ENCODE data around the gene NSL1.

The NSL1 gene

GRCh38 chr1:212701910-212702309, 89.7 kb downstream of the NSL1 start:
- no peak for DNase-seq

DNA sequence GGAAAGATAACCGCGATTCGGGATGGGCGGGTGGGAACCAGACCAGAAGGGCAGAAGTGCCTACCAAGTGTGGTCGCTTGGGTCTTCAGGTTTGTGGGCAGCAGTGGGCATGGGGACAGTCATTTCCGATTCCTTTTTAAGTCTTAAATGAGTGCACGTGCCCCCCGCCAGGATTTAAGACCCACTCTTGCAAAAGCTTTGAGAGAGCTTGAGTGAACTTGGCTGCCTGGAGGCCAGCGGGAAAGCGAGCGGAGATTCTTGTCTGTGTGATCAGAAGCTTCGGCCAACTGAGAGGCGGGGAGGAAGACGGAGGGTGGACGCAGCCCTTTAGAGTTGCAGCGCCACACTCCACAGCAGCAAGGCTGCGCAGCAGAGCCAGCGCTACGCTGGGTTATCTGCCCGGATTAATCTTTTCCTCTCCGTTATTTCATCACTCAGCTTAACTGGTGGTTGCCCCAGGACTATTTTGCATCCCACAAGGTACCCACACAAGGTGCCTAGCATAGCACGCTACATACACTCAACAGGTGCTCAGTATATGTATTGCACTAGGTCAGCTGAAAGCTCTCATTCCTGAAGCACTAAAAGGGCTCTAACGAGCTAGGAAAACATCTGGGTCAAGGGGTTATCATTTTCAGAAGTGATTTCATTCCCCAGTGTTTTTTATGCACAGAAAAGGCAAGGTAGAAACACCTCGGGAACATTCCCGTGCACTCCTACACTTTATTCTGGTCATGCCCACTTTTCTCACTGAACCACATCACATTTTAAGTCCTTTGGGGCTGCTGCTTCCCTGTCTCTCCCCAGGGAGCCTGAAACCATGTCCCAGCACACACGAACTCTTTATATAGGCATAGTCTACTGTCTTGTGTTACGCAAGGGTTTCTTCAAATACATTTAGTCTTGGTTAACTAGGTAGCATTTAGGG, 90.4 kb downstream of the NSL1 start:
- DNase-seq = no peak

DNA sequence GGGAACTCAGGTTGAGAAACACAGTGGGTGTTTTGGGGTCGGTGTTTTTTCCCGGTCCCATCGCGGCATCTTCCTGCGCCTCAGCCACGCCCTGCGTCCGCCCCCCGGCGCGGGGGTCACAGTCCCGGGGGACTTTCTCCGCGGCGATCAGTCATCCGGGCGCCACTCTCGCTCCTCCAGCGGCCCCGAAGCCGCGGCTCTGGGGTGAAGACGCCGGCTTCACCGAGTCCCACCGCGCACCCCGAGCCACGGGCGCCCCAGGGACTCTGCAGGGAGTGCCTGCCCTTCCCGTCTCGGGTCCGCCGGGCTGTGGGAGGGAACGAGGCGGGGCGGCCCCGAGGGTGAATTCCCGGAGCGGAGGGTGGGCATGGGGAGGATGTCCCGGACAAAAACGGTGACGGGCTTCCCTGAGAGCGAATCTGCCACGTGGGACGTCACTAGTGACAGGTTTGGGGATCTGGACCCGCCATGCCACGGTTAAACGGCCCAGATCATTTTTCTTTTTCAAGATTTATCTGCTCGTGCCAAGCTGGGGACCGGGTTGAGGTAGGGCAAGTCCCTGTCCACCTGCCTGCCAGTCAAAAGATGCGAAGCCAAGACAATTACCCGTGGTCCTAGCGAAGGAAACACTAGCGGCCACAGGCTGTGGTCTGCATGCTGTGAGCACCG, 91.2 kb downstream of the NSL1 start:
- DNase-seq = no peak

DNA sequence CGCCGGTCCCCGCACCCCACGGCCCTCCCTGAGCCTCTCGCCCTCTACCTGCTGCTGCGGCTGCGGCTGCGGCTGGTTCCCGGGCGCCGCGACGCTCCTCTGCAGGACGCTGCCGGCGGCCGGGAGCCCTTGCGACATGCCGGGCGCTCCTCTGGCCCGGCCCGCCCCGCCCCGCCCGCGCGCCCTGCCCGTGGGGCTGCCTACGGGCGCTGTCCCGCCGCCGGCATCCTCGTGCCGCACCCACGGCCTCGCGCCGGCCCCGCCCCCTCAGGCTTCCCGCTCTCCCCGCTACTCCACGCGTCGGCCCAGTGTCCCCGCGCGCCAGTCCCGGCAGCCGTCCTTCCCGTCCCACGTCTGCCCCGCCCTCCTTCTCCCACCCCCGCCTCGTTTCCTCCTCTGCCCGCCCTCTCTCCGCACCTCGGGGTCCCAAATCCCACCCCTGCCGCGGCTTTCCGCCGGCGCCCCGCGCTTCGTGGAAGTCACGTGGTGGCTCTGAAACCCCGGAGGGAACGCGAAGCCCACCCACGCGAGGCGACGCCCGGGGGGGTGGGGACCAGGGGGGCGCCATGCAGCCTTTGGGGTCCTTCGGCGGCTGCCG, 91.9 kb downstream of the NSL1 start, which contains the start of gene BATF3:
BATF3 (minus strand) TSS at position 216 of the 598 bp plus-strand sequence; CDS start at position 138, 78 bp downstream.
- no peak for DNase-seq

DNA sequence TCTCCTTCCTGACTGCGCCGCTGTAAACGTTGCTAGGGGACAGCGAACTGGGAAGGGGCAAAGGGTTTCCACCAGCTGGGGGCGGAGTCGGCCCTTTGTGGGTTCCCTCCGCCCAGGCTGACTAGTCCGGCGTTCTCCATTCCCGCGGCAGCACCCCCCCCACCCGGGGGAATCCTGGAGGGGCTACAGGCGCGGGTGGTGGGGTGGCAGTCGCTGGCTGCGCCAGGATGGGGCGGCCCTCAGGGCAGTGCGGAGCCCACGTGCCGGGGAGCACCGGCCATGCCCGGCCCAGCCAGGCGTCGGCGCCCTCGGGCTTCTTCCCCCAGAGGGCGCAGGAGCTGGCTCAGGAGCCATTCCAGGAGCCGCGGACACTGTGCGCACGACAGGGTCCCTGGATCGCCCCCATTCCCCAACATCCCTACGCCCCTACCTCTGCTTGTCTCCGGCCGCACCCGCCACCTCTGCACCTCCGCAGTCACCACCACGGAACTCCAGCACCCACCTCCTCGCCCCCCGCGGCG, 92.4 kb downstream of the NSL1 start:
- DNase-seq = no peak

GRCh38 chr1:212698467-212699103, 93.0 kb downstream of the NSL1 start:
- no peak for DNase-seq

- no peak for DNase-seq
Measured at GRCh38 chr1:212696721-212697331, 94.8 kb downstream of the NSL1 start.

DNA sequence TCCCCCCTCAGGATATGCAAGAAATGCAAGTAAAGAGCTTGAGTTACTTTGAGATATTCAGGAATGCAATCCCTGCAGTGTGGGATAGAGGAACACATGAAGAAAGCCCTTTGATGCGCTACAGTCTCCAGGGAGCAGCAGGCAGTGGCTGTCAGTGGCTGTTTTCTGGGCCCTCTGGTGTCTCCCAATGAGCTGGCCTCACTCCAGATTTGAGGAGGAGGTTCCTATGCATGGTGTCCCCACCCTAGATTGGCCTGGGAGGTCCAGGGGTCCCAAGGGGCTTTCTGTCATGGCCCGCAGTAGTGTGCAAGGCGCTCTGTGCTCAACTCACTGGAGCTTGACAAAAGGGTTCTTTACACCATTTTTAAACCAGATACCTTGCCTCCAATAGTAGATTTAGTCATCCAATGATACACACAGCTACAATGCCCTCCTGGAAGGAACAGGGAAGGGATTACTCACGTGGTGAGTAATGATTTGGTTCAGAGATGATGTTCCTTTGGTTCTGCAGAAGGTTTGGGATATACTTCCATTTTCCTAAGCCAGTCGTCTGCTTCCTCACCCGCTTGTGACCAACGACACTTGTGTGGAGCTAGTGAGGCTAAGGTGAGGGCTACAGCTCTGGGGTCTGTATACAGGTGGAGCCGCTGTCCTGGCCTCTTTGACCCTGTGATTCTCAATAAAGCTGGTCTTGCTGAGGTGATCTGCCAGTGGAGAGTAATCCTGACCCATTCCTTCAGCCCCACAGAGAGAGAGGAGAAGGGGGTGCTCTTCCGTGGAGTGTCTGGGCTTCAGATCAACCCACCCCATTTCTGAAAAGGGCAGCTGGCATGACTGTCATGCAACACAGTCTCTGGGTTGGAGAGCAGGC, 98.6 kb downstream of the NSL1 start:
- DNase-seq = no peak

DNA sequence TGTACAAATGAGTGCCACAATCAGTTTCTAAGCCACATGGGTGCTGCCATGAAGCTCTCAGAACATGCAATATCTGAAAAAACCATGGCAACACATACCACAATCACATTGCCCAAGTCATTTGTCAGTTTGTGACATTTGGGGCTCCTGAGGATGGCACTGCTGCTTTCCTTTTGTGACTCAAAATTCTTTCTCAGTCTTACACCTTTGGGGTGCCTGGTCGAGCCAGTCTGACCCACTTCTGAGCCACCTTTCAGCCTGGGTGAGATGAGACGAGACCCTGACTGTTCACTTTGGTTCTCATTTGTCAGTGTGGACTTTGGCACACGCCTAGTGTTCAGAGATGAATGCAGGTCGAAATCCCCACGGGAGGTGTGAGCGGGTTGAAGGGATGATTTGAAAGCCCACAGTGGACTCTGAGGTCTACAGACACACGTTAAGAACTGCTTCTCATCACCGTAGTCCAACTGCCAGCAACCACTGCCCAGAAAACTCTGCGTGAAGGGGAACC, 100.0 kb downstream of the NSL1 start:
- DNase-seq = no peak

DNA sequence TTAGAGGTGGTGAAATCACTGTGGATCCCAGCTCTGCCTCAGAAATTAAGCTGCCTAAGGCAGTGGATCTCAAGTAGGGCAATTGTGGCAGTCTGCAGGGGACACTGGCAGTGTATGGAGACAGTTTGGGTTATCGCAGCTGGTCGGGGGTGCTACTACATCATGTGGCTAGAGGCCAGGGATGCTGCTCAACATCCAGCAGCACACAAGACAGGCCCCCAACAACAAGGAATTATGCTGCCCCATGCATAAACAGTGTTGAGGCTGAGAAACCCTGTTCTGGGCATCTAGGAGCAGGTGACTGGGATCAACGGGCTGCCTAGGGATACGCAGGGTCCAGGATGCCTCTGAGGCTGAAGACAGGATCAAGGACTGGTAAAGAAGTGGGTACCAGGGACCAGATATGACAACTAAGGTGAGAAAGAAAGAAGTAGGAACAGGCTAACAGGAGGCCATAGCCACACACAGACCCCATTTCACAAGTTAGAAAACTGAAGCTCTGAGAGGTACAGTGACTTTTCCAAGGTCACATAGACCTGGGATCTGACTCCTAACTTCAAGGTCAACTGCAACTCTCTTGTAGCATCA, 100.7 kb downstream of the NSL1 start:
- no peak for DNase-seq

DNA sequence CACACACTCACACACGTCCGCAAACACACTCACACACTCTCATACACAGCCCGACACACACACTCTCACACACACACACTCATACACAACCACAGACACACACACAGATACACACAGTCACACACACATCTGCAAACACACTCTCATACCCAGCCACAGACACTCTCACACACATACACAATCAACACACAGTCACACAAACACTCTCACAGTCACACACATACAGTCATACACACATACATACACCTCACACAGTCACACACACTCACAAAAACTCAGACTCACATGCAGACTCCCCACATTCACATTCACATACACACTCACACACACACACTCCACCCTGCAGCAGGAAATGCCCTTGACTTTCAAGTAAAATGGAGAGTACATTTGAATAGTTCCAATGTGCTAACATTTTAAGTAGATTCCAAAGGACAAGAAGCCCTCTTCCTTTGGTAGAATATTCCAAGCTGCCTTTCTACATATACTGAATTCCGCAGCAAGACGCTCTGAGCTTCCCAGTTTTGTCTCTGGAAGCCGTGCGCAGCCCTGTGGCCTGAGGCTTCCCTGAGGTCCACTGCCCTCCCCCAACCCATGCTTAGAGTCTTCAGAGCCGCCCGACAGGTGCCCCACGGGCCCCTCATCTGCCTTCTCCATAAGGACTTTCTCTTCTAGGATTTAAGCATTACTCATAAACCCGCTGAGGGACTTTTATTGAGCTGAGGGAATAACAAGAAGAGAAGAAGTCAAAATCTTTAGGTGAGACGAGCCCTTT, 101.6 kb downstream of the NSL1 start:
- no peak for DNase-seq

DNA sequence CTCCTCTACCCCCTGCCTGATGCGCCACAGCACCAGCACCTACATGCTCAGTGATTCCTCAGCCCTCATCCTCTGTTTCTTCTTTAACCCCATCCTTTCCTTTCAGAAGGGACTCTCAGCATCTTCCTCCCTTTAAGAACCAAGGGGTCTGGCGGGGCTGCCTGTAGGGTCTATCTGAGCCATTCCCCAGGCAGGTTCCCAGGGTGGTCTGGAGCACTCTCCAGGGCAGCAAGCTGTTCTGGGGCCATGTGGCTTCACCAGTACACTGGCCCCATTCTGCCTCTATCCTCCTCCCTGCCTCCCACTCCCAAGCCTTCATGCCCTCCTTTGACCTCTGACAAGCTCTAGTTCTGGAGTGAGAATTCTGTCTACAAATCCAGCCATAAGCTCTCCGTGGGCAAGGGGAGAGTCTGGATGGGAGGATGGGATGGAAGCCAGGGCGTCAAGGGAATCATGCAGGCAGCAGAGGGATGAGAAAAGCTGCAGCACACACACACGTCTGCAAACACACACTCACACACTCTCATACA, 102.3 kb downstream of the NSL1 start:
- no peak for DNase-seq

DNA sequence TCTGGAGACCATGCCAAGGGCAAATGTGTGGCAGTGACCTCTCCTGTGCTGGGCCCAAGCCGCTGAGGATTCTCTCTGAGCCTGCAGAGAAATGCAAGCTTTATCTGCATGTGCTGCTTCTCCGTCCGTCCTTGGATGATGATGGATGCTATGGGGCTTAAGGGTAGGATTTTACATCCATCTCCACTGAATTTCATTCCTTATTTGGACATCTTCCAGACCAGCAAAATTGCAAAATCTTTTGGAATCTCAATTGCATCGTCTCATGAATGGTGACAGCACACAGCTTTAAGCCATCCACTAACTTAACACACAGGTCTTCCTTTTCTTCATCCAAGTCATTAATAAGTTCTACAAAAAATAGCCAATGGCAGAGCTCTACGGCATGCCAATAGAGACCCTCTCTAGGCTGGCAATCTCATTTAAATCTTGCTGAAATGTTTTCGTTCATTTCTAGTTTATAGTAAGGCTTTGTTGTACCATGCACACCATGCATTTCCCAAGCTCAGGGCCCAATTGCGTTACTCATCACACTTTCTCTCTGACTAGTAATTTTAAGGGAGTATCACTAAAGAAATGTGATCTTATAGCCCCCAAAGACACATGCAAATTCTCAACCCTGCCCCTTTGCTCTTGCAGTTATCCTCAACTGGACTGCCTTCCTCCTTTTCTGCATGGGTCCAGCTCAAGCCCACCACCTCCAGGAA, 103.1 kb downstream of the NSL1 start:
- no peak for DNase-seq

- DNase-seq = no peak
Measured at GRCh38 chr1:212687811-212688210, 103.8 kb downstream of the NSL1 start.

GRCh38 chr1:212686591-212686990, 105.0 kb downstream of the NSL1 start:
- DNase-seq = no peak

GRCh38 chr1:212686069-212686468, 105.5 kb downstream of the NSL1 start:
- DNase-seq = no peak

DNA sequence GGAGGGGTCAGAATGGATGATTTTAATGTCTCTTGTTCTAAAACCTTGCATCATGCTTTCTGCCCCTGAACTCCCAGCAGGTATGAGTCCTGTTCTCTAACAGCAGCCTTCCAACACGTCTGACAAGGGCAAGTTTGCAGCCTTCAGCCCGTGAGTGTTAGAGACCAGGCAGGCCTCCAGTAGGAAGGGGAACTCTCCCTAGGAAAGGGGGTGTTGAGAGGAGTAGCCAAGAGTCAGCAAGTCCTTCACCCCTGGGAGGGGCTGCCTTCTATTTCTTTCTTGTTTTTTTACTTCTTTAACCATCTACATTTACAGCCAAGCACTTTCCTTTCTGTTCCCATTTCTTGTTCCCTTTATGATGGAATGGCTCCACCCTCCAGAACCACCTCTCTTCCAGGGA, 106.1 kb downstream of the NSL1 start:
- DNase-seq = no peak

DNA sequence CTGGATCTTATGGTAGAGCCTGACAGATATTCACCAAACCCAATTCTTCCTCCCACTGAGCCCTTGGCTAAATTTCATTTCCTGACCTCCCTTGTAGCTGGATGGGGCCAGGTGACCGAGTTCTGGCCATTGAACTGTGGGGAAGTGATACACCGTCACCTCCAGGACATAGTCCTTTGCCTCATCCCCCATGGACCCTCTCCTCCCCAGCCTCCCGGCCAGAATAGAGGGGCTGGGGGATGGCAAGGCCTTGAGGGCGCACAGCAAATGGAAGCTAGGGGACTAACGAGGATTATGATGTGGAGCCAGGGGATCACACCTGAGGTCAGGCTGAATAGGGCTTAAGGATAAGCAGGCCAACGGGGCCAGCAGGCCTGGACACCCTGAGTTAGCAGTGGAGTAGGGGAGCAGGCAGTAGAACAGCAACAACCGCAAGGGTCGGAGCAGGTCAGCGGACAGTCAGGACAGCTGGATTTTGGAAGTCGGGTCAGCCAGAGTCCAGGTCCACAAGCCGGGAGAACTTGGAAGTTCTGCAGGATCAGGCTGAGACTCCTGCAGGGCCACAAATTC, 107.0 kb downstream of the NSL1 start:
- no peak for DNase-seq

- DNase-seq = no peak
Measured at GRCh38 chr1:212684076-212684475, 107.5 kb downstream of the NSL1 start.

Data from NCI-H510A (cell line).